H1 (cell line): ENCODE results near the gene CLBA1. TPM values are rescaled to one million over a fixed set of nuclear protein-coding genes. Genes with fewer than 3 reads are reported as not detected.

ENCODE experiments used
- ASH2L ChIP-seq: fragments of 200-600, 300-600 bp; sonication (generic); IDR thresholded peaks from one replicate; pipeline ENCODE4 v1.7.1; 2017; ENCODE audit warnings: low read length
- CTCF ChIP-seq, 3 experiments: IDR thresholded peaks; 1 replicate in 2 of 3; 2 replicates in 1 of 3; pipeline versions ENCODE4 v1.5.1 to v1.6.1; 2011; ENCODE audit warnings: low read length in 3 of 3, mild to moderate bottlenecking in 3 of 3, inconsistent platforms in 2 of 3, low read depth in 1 of 3, moderate library complexity in 1 of 3; ENCODE audit not compliant: insufficient read depth in 1 of 3; ENCODE audit errors: control extremely low read depth in 1 of 3
- EZH2 ChIP-seq: fragments of 200-600 bp; sonication (generic); IDR thresholded peaks from 2 replicates; pipeline ENCODE4 v1.7.1; 2012; ENCODE audit warnings: low read depth, mild to moderate bottlenecking, moderate library complexity, low read length, inconsistent platforms; ENCODE audit not compliant: severe bottlenecking
- MAFK ChIP-seq: IDR thresholded peaks from 2 replicates; pipeline ENCODE4 v1.6.1; 2012; ENCODE audit warnings: low read depth, mild to moderate bottlenecking, improper control_type of control experiment, low read length
- MAX ChIP-seq: IDR thresholded peaks from 2 replicates; pipeline ENCODE4 v1.6.1; 2012; ENCODE audit warnings: inconsistent platforms
- SP1 ChIP-seq: IDR thresholded peaks from 2 replicates; pipeline ENCODE4 v1.6.1; 2011; ENCODE audit warnings: low read depth, low read length
- polyA plus RNA-seq, 7 experiments: library from polyadenylated mRNA; depleted of rRNA in 3 of 7; stranded (reverse) in 5 of 7; unstranded in 2 of 7; fragments of >200 nt in 5 of 7; fragments of 200-250 nt in 2 of 7; gene quantifications; 1 replicate in 5 of 7; 2 replicates in 1 of 7; 4 replicates in 1 of 7; pipeline versions ENCODE4 v1.2.1 to v1.2.3, GENCODE V29; 2011 to 2013; ENCODE audit warnings: missing spikeins in 2 of 7, mixed read lengths in 2 of 7
- total RNA-seq: library from RNA; stranded (reverse); fragmentation: NEBNext Ultra II Directional; extraction: Animal tissue kit (Norgen Biotek cat#: 25700); gene quantifications from 2 replicates; pipeline ENCODE4 v1.2.1, GENCODE V29; 2021

Gene CLBA1
- total and polyA plus RNA-seq, 2 of the 8 experiments (the other 6 are each of a cell fraction or from before 2014, with no cell fraction given) = 1.6 to 2.4 TPM

GRCh38 chr14:104953097-104953496 is 32.5 kb upstream of the CLBA1 start (continued):
- TF ChIP-seq CTCF (IDR thresholded peaks at IDR 0.05; ENCODE audit: control extremely low read depth in 1 of 3, insufficient read depth in 1 of 3, low read depth in 1 of 3, low read length in 3 of 3) (no peak), MAFK (no peak), MAX (no peak), SP1 (no peak), EZH2 (no peak), ASH2L (no peak)
